ENCODE results near the gene SLC38A2. TPM values are rescaled to one million over a fixed set of nuclear protein-coding genes. Genes with fewer than 3 reads are reported as not detected.
A peak's percentile ranks its signal among the peaks of the same experiment; 100 is the strongest.

SLC38A2 gene
- total RNA-seq, 1 donor from 2014 or later, result 216 TPM

GRCh38 chr12:46377678-46378077 is 5.1 kb upstream of the SLC38A2 start:
- Mint-ChIP-seq H3K36me3 (ENCODE audit: insufficient read depth) (no peaks in the 10 kb centered on the region), H3K27me3 (no peaks in the 10 kb centered on the region), H3K9me3 (ENCODE audit: low read depth) (no peaks in the 10 kb centered on the region), H3K4me3 (ENCODE audit: low read depth) (no peak overlapping the region), H3K4me1 (ENCODE audit: low read depth) (peaks cover 20% of the 10 kb centered on the region), H3K27ac (no peak overlapping the region)
- no peak for DNase-seq (ENCODE audit: low spot score, unreplicated experiment)
- TF ChIP-seq, protein P1, sequence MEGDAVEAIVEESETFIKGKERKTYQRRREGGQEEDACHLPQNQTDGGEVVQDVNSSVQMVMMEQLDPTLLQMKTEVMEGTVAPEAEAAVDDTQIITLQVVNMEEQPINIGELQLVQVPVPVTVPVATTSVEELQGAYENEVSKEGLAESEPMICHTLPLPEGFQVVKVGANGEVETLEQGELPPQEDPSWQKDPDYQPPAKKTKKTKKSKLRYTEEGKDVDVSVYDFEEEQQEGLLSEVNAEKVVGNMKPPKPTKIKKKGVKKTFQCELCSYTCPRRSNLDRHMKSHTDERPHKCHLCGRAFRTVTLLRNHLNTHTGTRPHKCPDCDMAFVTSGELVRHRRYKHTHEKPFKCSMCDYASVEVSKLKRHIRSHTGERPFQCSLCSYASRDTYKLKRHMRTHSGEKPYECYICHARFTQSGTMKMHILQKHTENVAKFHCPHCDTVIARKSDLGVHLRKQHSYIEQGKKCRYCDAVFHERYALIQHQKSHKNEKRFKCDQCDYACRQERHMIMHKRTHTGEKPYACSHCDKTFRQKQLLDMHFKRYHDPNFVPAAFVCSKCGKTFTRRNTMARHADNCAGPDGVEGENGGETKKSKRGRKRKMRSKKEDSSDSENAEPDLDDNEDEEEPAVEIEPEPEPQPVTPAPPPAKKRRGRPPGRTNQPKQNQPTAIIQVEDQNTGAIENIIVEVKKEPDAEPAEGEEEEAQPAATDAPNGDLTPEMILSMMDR (IDR thresholded peaks at IDR 0.05; ENCODE audit: unreplicated experiment), result no peak

GRCh38 chr12:46376579-46376978 is 4.0 kb upstream of the SLC38A2 start:
- Mint-ChIP-seq H3K27me3 (no peaks in the 10 kb centered on the region), H3K4me3 (ENCODE audit: low read depth) (no peak overlapping the region), H3K4me1 (ENCODE audit: low read depth) (peaks cover 18% of the 10 kb centered on the region), H3K36me3 (ENCODE audit: insufficient read depth) (no peaks in the 10 kb centered on the region), H3K27ac (no peak overlapping the region), H3K9me3 (ENCODE audit: low read depth) (no peaks in the 10 kb centered on the region)
- TF ChIP-seq, protein P1 (IDR thresholded peaks at IDR 0.05; ENCODE audit: unreplicated experiment), result no peak
- DNase-seq (ENCODE audit: low spot score, unreplicated experiment), result no peak

DNA sequence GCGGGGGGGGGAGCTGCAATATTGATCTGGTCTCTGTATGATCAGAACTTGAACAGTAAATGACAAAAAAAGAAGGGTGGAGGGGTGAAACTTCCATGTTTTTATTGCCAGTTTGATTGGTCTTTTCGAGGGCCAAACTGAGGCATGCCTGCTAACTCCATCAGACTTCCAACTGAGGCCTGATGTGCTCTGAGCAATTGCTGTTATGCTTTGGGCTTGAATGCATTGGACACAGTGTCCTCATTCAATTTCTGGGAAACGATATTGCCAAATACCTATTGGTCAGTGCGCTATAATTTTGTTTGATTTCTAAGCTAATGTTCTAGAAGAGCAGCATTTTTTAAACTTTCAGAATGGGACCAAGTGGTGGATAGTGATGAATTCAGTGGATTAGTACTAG is 2.1 kb upstream of the SLC38A2 start:
- Mint-ChIP-seq H3K4me1 (ENCODE audit: low read depth) (peaks cover 28% of the 10 kb centered on the region), H3K9me3 (ENCODE audit: low read depth) (no peaks in the 10 kb centered on the region)

GRCh38 chr12:46374310-46374709 is 1.7 kb upstream of the SLC38A2 start:
- H3K36me3 Mint-ChIP-seq (ENCODE audit: insufficient read depth), result peaks cover 17% of the 10 kb centered on the region
- H3K27ac Mint-ChIP-seq, result peak overlapping the region; percentile 96
- H3K4me1 Mint-ChIP-seq (ENCODE audit: low read depth), result peaks cover 32% of the 10 kb centered on the region
- peak overlapping the region; percentile 99 for H3K4me3 Mint-ChIP-seq (ENCODE audit: low read depth)
- H3K27me3 Mint-ChIP-seq, result no peaks in the 10 kb centered on the region
- no peak for DNase-seq (ENCODE audit: low spot score, unreplicated experiment)
- TF ChIP-seq, protein P1 (IDR thresholded peaks at IDR 0.05; ENCODE audit: unreplicated experiment), result no peak
- no peaks in the 10 kb centered on the region for H3K9me3 Mint-ChIP-seq (ENCODE audit: low read depth)

More for the DNA sequence above, 2.1 kb upstream of the SLC38A2 start:
- Mint-ChIP-seq H3K27ac (no peak overlapping the region), H3K36me3 (ENCODE audit: insufficient read depth) (peaks cover 14% of the 10 kb centered on the region), H3K4me3 (ENCODE audit: low read depth) (no peak overlapping the region), H3K27me3 (no peaks in the 10 kb centered on the region)
- TF ChIP-seq, protein P1 (IDR thresholded peaks at IDR 0.05; ENCODE audit: unreplicated experiment), result no peak
- DNase-seq (ENCODE audit: low spot score, unreplicated experiment), result no peak

DNA sequence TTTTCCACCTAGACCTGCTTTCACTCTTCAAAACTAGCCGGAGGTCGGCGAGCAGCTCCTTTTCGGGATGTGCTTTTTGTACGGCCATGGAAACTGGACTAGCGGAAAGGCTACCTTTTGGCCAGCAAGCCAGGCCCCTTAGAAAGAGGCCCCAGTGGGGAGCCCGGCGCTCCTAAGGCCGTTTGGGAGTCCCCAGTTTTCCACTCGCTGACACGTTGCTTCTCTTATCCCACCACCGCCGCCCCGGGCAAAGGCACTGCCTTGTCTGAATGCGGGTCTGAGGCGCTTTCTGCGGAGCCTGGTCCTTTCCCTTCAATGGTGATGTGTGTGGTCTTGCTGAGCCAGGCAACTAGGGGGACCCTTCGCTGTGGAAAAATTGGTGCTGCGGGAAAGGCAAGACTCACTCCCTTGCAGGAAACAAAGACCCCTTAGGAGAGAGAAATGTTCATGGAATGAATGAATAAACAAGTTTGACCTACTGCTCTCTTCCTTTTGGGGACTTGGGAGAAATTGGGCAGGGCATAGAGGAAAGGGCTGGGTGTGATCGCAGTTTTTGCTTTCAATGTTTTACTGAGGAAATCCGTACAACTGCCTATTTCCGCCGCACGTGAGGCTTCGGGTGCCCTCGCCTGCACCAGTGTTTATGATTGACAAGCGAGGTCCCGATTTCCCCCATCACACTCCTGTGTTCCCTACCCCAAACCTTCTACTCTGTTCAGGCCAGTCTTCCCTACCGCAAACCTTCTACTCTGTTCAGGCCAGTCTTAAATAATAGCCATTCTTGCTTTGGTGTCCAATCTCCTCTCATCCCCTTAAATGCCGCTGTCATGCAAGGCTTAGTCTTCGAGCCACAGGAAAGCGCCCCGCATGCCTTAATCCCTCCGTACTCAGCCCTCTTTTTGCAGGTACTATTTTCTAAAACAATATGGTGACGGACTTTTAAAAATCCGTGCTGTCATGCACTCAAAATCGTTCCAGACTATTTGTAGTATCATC is 1.0 kb upstream of the SLC38A2 start:
- H3K4me3 Mint-ChIP-seq (ENCODE audit: low read depth), result peak overlapping the region; percentile 99
- TF ChIP-seq, protein P1 (IDR thresholded peaks at IDR 0.05; ENCODE audit: unreplicated experiment), result peak; percentile 31
- peak overlapping the region; percentile 96 for H3K27ac Mint-ChIP-seq
- H3K27me3 Mint-ChIP-seq, result no peaks in the 10 kb centered on the region
- H3K9me3 Mint-ChIP-seq (ENCODE audit: low read depth), result no peaks in the 10 kb centered on the region
- H3K4me1 Mint-ChIP-seq (ENCODE audit: low read depth), result peaks cover 36% of the 10 kb centered on the region
- peak; percentile 51 for DNase-seq (ENCODE audit: low spot score, unreplicated experiment)
- H3K36me3 Mint-ChIP-seq (ENCODE audit: insufficient read depth), result peaks cover 20% of the 10 kb centered on the region

All from progenitor cell of endocrine pancreas (in vitro differentiated cells).